Panc1 (cell line): Measurements from ENCODE around the gene CXCL6. TPM values are rescaled to one million over a fixed set of nuclear protein-coding genes. Genes with fewer than 3 reads are reported as not detected.
A peak's percentile ranks its signal among the peaks of the same experiment; 100 is the strongest.

Experiments used
- ATAC-seq: fragments of 200-7000 bp; cut with Tn5 transposase; 2 replicates; pipeline ENCODE4 v1.9.1; 2020; ENCODE audit warnings: mild to moderate bottlenecking, moderate library complexity
- BruUV-seq: library from RNA; stranded (reverse); fragments of 400-500 nt; replicated peaks from 2 replicates; lab custom pipeline; 2021; lab: Mats Ljungman, UMichigan
- CTCF ChIA-PET: fragments of 300-600 bp; sonication (Branson Sonifier 250); formaldehyde crosslinking; loops from one replicate; lab custom pipeline; 2022; ENCODE audit warnings: antibody characterized with exemption; lab: Charles Lee
- POLR2A ChIA-PET: fragments of 300-600 bp; sonication (Branson Sonifier 250); formaldehyde crosslinking; loops from one replicate; lab custom pipeline; 2022; ENCODE audit warnings: antibody characterized with exemption; lab: Charles Lee
- DNase-seq: peaks from one replicate; pipeline ENCODE4 v3.0.0-alpha.2; 2010; ENCODE audit warnings: low read depth, low spot score
- H3K27ac ChIP-seq: 2 replicates; pipeline ENCODE4 v1.5.1; 2011; ENCODE audit warnings: mild to moderate bottlenecking, low read length, inconsistent platforms
- H3K27me3 ChIP-seq: fragments of 200-500 bp; sonication (Bioruptor generic); 2 replicates; pipeline ENCODE4 v1.6.0; 2014; ENCODE audit warnings: low read length, inconsistent platforms; ENCODE audit not compliant: control insufficient read depth, insufficient read depth
- H3K36me3 ChIP-seq: fragments of 200-500 bp; sonication (Bioruptor generic); 2 replicates; pipeline ENCODE4 v1.5.1; 2014; ENCODE audit warnings: inconsistent platforms, mild to moderate bottlenecking, low read length, moderate library complexity; ENCODE audit not compliant: control insufficient read depth, insufficient read depth
- H3K4me1 ChIP-seq: 2 replicates; pipeline ENCODE4 v1.5.1; 2011; ENCODE audit warnings: inconsistent platforms, mild to moderate bottlenecking, low read length, moderate library complexity; ENCODE audit not compliant: control insufficient read depth, insufficient read depth
- H3K4me3 ChIP-seq, 2 experiments: 2 replicates each; pipeline ENCODE4 v1.5.1; 2011 to 2012; ENCODE audit warnings: low read depth in 2 of 2, low read length in 2 of 2, mild to moderate bottlenecking in 2 of 2, inconsistent platforms in 1 of 2, moderate library complexity in 1 of 2
- H3K9me3 ChIP-seq: fragments of 200-500 bp; sonication (Bioruptor generic); 2 replicates; pipeline ENCODE4 v1.5.1; 2014; ENCODE audit warnings: low read depth, mild to moderate bottlenecking, inconsistent platforms, low read length, moderate library complexity; ENCODE audit not compliant: control insufficient read depth, insufficient read depth
- POLR2AphosphoS5 ChIP-seq: IDR thresholded peaks from 2 replicates; pipeline ENCODE4 v1.6.1; 2012; ENCODE audit warnings: mild to moderate bottlenecking, low read depth, low read length, moderate library complexity
- REST ChIP-seq, 2 experiments: IDR thresholded peaks; 2 replicates each; pipeline ENCODE4 v1.6.1; 2011 to 2012; ENCODE audit warnings: low read depth in 2 of 2, control low read depth in 1 of 2, low read length in 1 of 2, mild to moderate bottlenecking in 1 of 2, moderate library complexity in 1 of 2; ENCODE audit not compliant: insufficient read depth in 1 of 2
- SIN3A ChIP-seq: IDR thresholded peaks from 2 replicates; pipeline ENCODE4 v1.6.1; 2012; ENCODE audit warnings: low read depth, mild to moderate bottlenecking, low read length, moderate library complexity, borderline replicate concordance; ENCODE audit not compliant: insufficient read depth
- TCF7L2 ChIP-seq: IDR thresholded peaks from 2 replicates; pipeline ENCODE4 v1.6.1; 2011; ENCODE audit warnings: mild to moderate bottlenecking, low read depth, low read length, inconsistent platforms
- in situ Hi-C: cut with HindIII; loops from 2 replicates; pipeline ENCODE4 v1.10.0; 2016; ENCODE audit warnings: low sequenced_read_pairs, low pct_unique_long_range_greater_than_20kb
- intact Hi-C: fragments of 100-400 bp; cut with micrococcal nuclease; formaldehyde crosslinking; loops from one replicate; pipeline ENCODE4 v1.10.0; 2022; ENCODE audit not compliant: unreplicated experiment
- total RNA-seq: library from RNA; stranded (reverse); gene quantifications from one replicate; pipeline ENCODE4 v1.2.1, GENCODE V29; 2021; ENCODE audit not compliant: unreplicated experiment
- TF ChIP-seq, protein P1 (sequence below): fragments of 450-650 bp; IDR thresholded peaks from 2 replicates; pipeline ENCODE4 v1.5.1; 2017; ENCODE audit warnings: mild to moderate bottlenecking

Gene CXCL6
- total RNA-seq, 1 experiment from 2014 or later: 0.33 TPM

DNA sequence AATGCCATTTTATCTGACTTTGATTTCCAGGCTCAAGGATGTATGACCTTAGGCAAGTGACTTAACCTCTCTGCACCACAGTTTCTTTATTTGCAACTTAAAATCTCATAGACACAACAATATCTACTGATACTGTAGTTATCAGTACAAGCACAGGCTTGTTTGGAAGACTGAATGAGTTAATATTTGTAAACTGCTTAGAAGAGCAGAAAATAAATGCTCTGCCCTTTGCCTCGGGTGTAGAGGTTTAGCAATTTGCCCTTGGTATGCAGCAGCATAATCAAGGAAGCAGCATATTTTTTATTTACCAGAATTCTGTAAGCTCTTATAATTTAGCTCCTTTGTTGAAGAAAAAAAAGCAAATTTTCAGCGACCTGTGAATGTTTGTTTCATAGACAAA, 29.8 kb downstream of the CXCL6 start:
- peaks cover 5% of the 10 kb centered on the region for H3K4me1 ChIP-seq
- TF ChIP-seq TCF7L2: no peak
- no peak for TF ChIP-seq REST (IDR thresholded peaks at IDR 0.05; ENCODE audit: insufficient read depth in 1 of 2, low read depth in 2 of 2, low read length in 1 of 2)
- TF ChIP-seq SIN3A: no peak
- TF ChIP-seq, protein P1, sequence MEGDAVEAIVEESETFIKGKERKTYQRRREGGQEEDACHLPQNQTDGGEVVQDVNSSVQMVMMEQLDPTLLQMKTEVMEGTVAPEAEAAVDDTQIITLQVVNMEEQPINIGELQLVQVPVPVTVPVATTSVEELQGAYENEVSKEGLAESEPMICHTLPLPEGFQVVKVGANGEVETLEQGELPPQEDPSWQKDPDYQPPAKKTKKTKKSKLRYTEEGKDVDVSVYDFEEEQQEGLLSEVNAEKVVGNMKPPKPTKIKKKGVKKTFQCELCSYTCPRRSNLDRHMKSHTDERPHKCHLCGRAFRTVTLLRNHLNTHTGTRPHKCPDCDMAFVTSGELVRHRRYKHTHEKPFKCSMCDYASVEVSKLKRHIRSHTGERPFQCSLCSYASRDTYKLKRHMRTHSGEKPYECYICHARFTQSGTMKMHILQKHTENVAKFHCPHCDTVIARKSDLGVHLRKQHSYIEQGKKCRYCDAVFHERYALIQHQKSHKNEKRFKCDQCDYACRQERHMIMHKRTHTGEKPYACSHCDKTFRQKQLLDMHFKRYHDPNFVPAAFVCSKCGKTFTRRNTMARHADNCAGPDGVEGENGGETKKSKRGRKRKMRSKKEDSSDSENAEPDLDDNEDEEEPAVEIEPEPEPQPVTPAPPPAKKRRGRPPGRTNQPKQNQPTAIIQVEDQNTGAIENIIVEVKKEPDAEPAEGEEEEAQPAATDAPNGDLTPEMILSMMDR: no peak
- TF ChIP-seq POLR2AphosphoS5: no peak
- intact Hi-C loops (loop anchor here (5.0 kb wide), 1 partner anchor 204 kb away; no protein-coding TSS in a partner anchor), in situ Hi-C loops (no loop called here)
- H3K9me3 ChIP-seq: no peaks in the 10 kb centered on the region
- no peaks in the 10 kb centered on the region for H3K27me3 ChIP-seq
- CTCF ChIA-PET: no interaction called here
- no peak overlapping the region; the same call in 1 of the 2 replicates for H3K27ac ChIP-seq
- no peak for DNase-seq
- H3K36me3 ChIP-seq: no peaks in the 10 kb centered on the region
- POLR2A ChIA-PET: no interaction called here
- no peak overlapping the region for H3K4me3 ChIP-seq
- BruUV-seq: no TSS peak
- no peak for ATAC-seq

DNA sequence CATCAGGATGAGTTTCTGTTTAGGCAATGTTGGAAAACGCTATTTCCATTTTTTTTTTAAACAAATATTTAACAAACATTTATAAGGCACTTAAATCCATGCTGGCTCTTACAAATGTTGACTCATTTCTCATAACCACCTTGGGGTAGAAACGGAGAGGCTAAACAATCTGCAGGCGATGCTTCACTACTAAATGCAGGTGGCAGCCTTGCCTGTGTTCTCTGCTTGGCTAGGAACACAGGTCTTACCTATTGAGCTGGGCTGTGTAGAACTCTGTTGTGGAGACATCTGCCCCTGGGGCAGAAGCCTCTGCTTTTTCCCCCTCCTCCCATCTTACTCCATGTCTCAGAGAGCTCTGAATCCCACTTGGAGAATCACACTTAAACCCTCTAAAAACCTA, 31.3 kb downstream of the CXCL6 start:
- in situ Hi-C loops: no loop called here
- H3K4me1 ChIP-seq: peaks cover 5% of the 10 kb centered on the region
- ChIA-PET CTCF (interaction anchor here (0.6 to 0.8 kb wide), 2 partner anchors 69 to 73 kb away, joined by 3 to 4 read pairs; no protein-coding TSS in a partner anchor), POLR2A (no interaction called here)
- H3K36me3 ChIP-seq: no peaks in the 10 kb centered on the region
- BruUV-seq: no TSS peak
- H3K27me3 ChIP-seq: no peaks in the 10 kb centered on the region
- no peaks in the 10 kb centered on the region for H3K9me3 ChIP-seq
- intact Hi-C loops: loop anchor here (2.0 to 5.0 kb wide), 2 partner anchors 139 to 205 kb away; no protein-coding TSS in a partner anchor
- peak overlapping the region; percentile 64 for H3K27ac ChIP-seq
- ATAC-seq: peak; percentile 53; the same call in 1 of the 2 replicates
- TF ChIP-seq SIN3A (no peak), POLR2AphosphoS5 (no peak)
- TF ChIP-seq, protein P1: peak; percentile 13; the same call in 1 of the 2 replicates
- DNase-seq: no peak
- H3K4me3 ChIP-seq: no peak overlapping the region; a peak in 1 of 4 replicates
